PC-9 (cell line): ENCODE measurements around the gene PIK3C2G. TPM values are rescaled to one million over a fixed set of nuclear protein-coding genes. Genes with fewer than 3 reads are reported as not detected.

Experiments used
- BruUV-seq: library from RNA; stranded (reverse); fragments of 400-500 nt; replicated peaks from 2 replicates; lab custom pipeline; 2021; lab: Mats Ljungman, UMichigan
- CTCF ChIA-PET: fragments of 300-600 bp; sonication (Branson Sonifier 250); formaldehyde crosslinking; loops from one replicate; lab custom pipeline; 2022; ENCODE audit warnings: antibody characterized with exemption; lab: Charles Lee
- POLR2A ChIA-PET: fragments of 300-600 bp; sonication (Branson Sonifier 250); formaldehyde crosslinking; loops from one replicate; lab custom pipeline; 2022; ENCODE audit warnings: antibody characterized with exemption; ENCODE audit not compliant: unreplicated experiment; lab: Charles Lee
- DNase-seq, 2 experiments: peaks; one replicate each; pipeline versions ENCODE4 v3.0.0 to v3.0.0-alpha.2; 2015 to 2022; ENCODE audit warnings: mixed read lengths in 1 of 2
- H2AFZ ChIP-seq: fragments of 200-600 bp; sonication (generic); 2 replicates; pipeline ENCODE4 v1.8.1; 2017; ENCODE audit warnings: antibody characterized with exemption
- H3F3A ChIP-seq: fragments of 200-600 bp; sonication (generic); 2 replicates; pipeline ENCODE4 v1.8.1; 2017; ENCODE audit warnings: antibody characterized with exemption, mild to moderate bottlenecking, low read depth; ENCODE audit not compliant: insufficient read depth
- H3K27ac ChIP-seq: fragments of 200-600 bp; sonication (generic); 2 replicates; pipeline ENCODE4 v1.6.1; 2016; ENCODE audit warnings: mixed run types
- H3K27me3 ChIP-seq: fragments of 200-600 bp; sonication (generic); 2 replicates; pipeline ENCODE4 v1.6.1; 2016; ENCODE audit warnings: low read depth, mixed run types; ENCODE audit not compliant: insufficient read depth
- H3K36me3 ChIP-seq: fragments of 200-600 bp; sonication (generic); 2 replicates; pipeline ENCODE4 v1.6.1; 2016; ENCODE audit warnings: low read depth, mixed run types
- H3K4me1 ChIP-seq: fragments of 200-600 bp; sonication (generic); replicated peaks from 2 replicates; pipeline ENCODE4 v1.6.1; 2016; ENCODE audit warnings: mixed run types; ENCODE audit not compliant: insufficient read depth
- H3K4me2 ChIP-seq: fragments of 200-600 bp; sonication (generic); 2 replicates; pipeline ENCODE4 v1.6.1; 2017; ENCODE audit warnings: mixed run types
- H3K4me3 ChIP-seq: fragments of 200-600 bp; sonication (generic); 2 replicates; pipeline ENCODE4 v1.6.1; 2016; ENCODE audit warnings: mixed run types
- H3K79me2 ChIP-seq: fragments of 200-600 bp; sonication (generic); 2 replicates; pipeline ENCODE4 v1.6.1; 2017; ENCODE audit warnings: low read depth, mixed run types
- H3K9me2 ChIP-seq: fragments of 200-600 bp; sonication (generic); 2 replicates; pipeline ENCODE4 v1.8.1; 2017; ENCODE audit warnings: mild to moderate bottlenecking; ENCODE audit not compliant: insufficient read depth
- H3K9me3 ChIP-seq: fragments of 200-600 bp; sonication (generic); 2 replicates; pipeline ENCODE4 v1.8.1; 2016; ENCODE audit warnings: low read depth; ENCODE audit not compliant: insufficient read depth
- H4K20me1 ChIP-seq: fragments of 200-600 bp; sonication (generic); 2 replicates; pipeline ENCODE4 v1.8.1; 2017; ENCODE audit not compliant: insufficient read depth
- CTCF ChIP-seq: fragments of 200-600 bp; sonication (generic); conservative IDR thresholded peaks from 2 replicates; pipeline ENCODE4 v1.6.1; 2017; ENCODE audit warnings: mixed run types, antibody characterized with exemption, mild to moderate bottlenecking, moderate library complexity
- EZH2 ChIP-seq: fragments of 200-600 bp; sonication (generic); IDR thresholded peaks from 2 replicates; pipeline ENCODE4 v1.8.0; 2017; ENCODE audit warnings: antibody characterized with exemption, low read depth
- intact Hi-C: fragments of 100-400 bp; cut with micrococcal nuclease; formaldehyde crosslinking; loops from one replicate; pipeline ENCODE4 v1.10.0; 2022; ENCODE audit not compliant: unreplicated experiment
- total RNA-seq: library from RNA; stranded (reverse); gene quantifications from 2 replicates; pipeline ENCODE4 v1.2.3, GENCODE V29; 2021

Gene PIK3C2G
- total RNA-seq, 1 experiment from 2014 or later = 1.4 TPM

- H3K9me2 ChIP-seq = 0 out of 2 replicates have a peak, but pooled peaks cover 9% of the 10 kb centered on the region
- DNase-seq = peak in 1 of 2 experiments; percentile 6
- peak overlapping the region; percentile 34; the same call in 1 of the 2 replicates for H3K4me2 ChIP-seq
- ChIA-PET CTCF (interaction anchor here (0.6 to 2.2 kb wide), 5 partner anchors 12 to 275 kb away, joined by 3 to 11 read pairs (median 3); no protein-coding TSS in a partner anchor), POLR2A (interaction anchor here (0.6 to 0.7 kb wide), 4 partner anchors 405 to 1663 kb away, joined by 3 to 10 read pairs (median 6); no protein-coding TSS in a partner anchor)
- BruUV-seq = TSS peak; percentile 42
- H4K20me1 ChIP-seq = no peaks in the 10 kb centered on the region
- no peak overlapping the region for H2AFZ ChIP-seq
- no peaks in the 10 kb centered on the region for H3K36me3 ChIP-seq
- H3K4me1 ChIP-seq = 0 out of 2 replicates have a peak, but pooled peaks cover 9% of the 10 kb centered on the region
- intact Hi-C loops = loop anchor here (1.0 to 5.0 kb wide), 5 partner anchors 14 to 1025 kb away; no protein-coding TSS in a partner anchor
- no peak for TF ChIP-seq EZH2
- TF ChIP-seq CTCF = no peak
- H3K27ac ChIP-seq = no peak overlapping the region
- no peaks in the 10 kb centered on the region for H3K27me3 ChIP-seq
- no peaks in the 10 kb centered on the region for H3K79me2 ChIP-seq
- H3K9me3 ChIP-seq = no peaks in the 10 kb centered on the region
- H3F3A ChIP-seq = no peaks in the 10 kb centered on the region
- H3K4me3 ChIP-seq = no peak overlapping the region
Measured at GRCh38 chr12:18261906-18262305, 588 bp downstream of the PIK3C2G start.

GRCh38 chr12:18262514-18262913, 1.2 kb downstream of the PIK3C2G start:
- Histone ChIP-seq H3K9me2 (0 out of 2 replicates have a peak, but pooled peaks cover 9% of the 10 kb centered on the region), H3K36me3 (no peaks in the 10 kb centered on the region), H3F3A (no peaks in the 10 kb centered on the region), H3K27ac (no peak overlapping the region), H4K20me1 (no peaks in the 10 kb centered on the region), H2AFZ (no peak overlapping the region), H3K4me3 (no peak overlapping the region), H3K79me2 (no peaks in the 10 kb centered on the region), H3K4me1 (0 out of 2 replicates have a peak, but pooled peaks cover 9% of the 10 kb centered on the region), H3K27me3 (no peaks in the 10 kb centered on the region), H3K9me3 (no peaks in the 10 kb centered on the region), H3K4me2 (no peak overlapping the region)
- POLR2A ChIA-PET = no interaction called here
- CTCF ChIA-PET = interaction anchor here (0.6 to 2.2 kb wide), 4 partner anchors 12 to 275 kb away, joined by 3 to 11 read pairs (median 6); no protein-coding TSS in a partner anchor
- TF ChIP-seq CTCF (no peak), EZH2 (no peak)
- no TSS peak for BruUV-seq
- DNase-seq = peak in 1 of 2 experiments; percentile 8
- intact Hi-C loops = loop anchor here (2.0 to 5.0 kb wide), 3 partner anchors 120 to 1025 kb away; no protein-coding TSS in a partner anchor

GRCh38 chr12:18264581-18265075, 3.3 kb downstream of the PIK3C2G start:
- no peaks in the 10 kb centered on the region for H4K20me1 ChIP-seq
- 0 out of 2 replicates have a peak, but pooled peaks cover 9% of the 10 kb centered on the region for H3K4me1 ChIP-seq
- no TSS peak for BruUV-seq
- intact Hi-C loops = loop anchor here (5.0 kb wide), 2 partner anchors 868 to 1023 kb away; no protein-coding TSS in a partner anchor
- H3K4me3 ChIP-seq = no peak overlapping the region
- CTCF ChIA-PET = no interaction called here
- no peaks in the 10 kb centered on the region for H3F3A ChIP-seq
- no peaks in the 10 kb centered on the region for H3K36me3 ChIP-seq
- POLR2A ChIA-PET = no interaction called here
- H3K27me3 ChIP-seq = no peaks in the 10 kb centered on the region
- no peak for TF ChIP-seq CTCF
- no peak for TF ChIP-seq EZH2
- no peak overlapping the region for H2AFZ ChIP-seq
- H3K9me3 ChIP-seq = no peaks in the 10 kb centered on the region
- DNase-seq = no peak
- 0 out of 2 replicates have a peak, but pooled peaks cover 9% of the 10 kb centered on the region for H3K9me2 ChIP-seq
- H3K27ac ChIP-seq = no peak overlapping the region
- H3K4me2 ChIP-seq = no peak overlapping the region
- no peaks in the 10 kb centered on the region for H3K79me2 ChIP-seq
